KOPT-K1 (cell line): ENCODE results near the gene MROH9.

Source experiments
- H3K27ac ChIP-seq: fragments of 200-600 bp; sonication (generic); 2 replicates; pipeline ENCODE4 v1.5.1; 2016; ENCODE audit warnings: antibody characterized with exemption, mild to moderate bottlenecking, low read depth, low read length; ENCODE audit not compliant: poor library complexity, severe bottlenecking
- H3K36me3 ChIP-seq: fragments of 200-600 bp; sonication (generic); 2 replicates; pipeline ENCODE4 v1.5.1; 2017; ENCODE audit warnings: antibody characterized with exemption, mild to moderate bottlenecking, low read length, moderate library complexity; ENCODE audit not compliant: insufficient read depth
- H3K9me3 ChIP-seq: fragments of 200-600 bp; sonication (generic); 2 replicates; pipeline ENCODE4 v1.5.1; 2017; ENCODE audit warnings: antibody characterized with exemption, low read length, mild to moderate bottlenecking; ENCODE audit not compliant: insufficient read depth, poor library complexity, severe bottlenecking

MROH9 gene

GRCh38 chr1:171084091-171084490 lies 148.8 kb downstream of the MROH9 start:
- Histone ChIP-seq H3K9me3 (no peaks in the 10 kb centered on the region), H3K36me3 (no peaks in the 10 kb centered on the region), H3K27ac (no peak overlapping the region)

GRCh38 chr1:171084870-171085269 lies 149.5 kb downstream of the MROH9 start:
- H3K36me3 ChIP-seq = no peaks in the 10 kb centered on the region
- H3K9me3 ChIP-seq = no peaks in the 10 kb centered on the region
- no peak overlapping the region for H3K27ac ChIP-seq

- Histone ChIP-seq H3K9me3 (no peaks in the 10 kb centered on the region), H3K36me3 (no peaks in the 10 kb centered on the region), H3K27ac (no peak overlapping the region)
These were observed 152.6 kb downstream of the MROH9 start for GRCh38 chr1:171087896-171088295.

- no peaks in the 10 kb centered on the region for H3K36me3 ChIP-seq
- no peak within 1 kb of the TSS for H3K27ac ChIP-seq
- no peaks in the 10 kb centered on the region for H3K9me3 ChIP-seq
These were observed 155.3 kb downstream of the MROH9 start, which contains the start of gene FMO3 for GRCh38 chr1:171090604-171091003. TSS of gene FMO3 (plus strand) at chr1:171090905. CDS start at chr1:171092659, 1,754 bp downstream.

- no peak overlapping the region for H3K27ac ChIP-seq
- H3K9me3 ChIP-seq = no peaks in the 10 kb centered on the region
- no peaks in the 10 kb centered on the region for H3K36me3 ChIP-seq
These were observed 168.5 kb downstream of the MROH9 start for GRCh38 chr1:171103862-171104261.

DNA sequence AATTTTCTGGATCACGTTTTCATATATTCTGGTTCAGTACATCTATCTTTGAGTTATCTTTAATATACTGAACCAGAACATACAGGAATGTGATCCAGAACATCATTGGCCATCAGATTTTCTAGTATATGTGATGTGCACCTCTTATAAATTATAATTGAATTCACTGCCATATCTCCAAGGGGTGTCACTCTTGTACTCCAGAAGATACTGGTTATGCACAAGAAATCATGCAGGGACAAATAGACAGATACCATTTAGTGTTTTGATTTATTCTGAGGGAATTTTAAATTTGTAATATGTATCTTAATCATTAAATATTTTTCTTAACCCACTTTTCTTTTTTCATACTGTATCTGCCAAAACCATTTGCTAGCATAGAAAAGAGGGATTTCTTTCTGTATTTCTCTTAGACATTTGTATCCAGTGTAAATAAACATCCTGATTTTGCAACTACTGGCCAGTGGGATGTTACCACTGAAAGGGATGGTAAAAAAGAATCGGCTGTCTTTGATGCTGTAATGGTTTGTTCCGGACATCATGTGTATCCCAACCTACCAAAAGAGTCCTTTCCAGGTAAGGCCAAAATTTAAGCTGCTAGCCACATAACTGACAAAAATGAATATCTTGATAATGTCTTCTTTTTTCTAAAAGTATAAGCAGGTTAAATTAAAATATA lies 172.1 kb downstream of the MROH9 start:
- H3K27ac ChIP-seq = no peak overlapping the region
- no peaks in the 10 kb centered on the region for H3K36me3 ChIP-seq
- H3K9me3 ChIP-seq = no peaks in the 10 kb centered on the region

DNA sequence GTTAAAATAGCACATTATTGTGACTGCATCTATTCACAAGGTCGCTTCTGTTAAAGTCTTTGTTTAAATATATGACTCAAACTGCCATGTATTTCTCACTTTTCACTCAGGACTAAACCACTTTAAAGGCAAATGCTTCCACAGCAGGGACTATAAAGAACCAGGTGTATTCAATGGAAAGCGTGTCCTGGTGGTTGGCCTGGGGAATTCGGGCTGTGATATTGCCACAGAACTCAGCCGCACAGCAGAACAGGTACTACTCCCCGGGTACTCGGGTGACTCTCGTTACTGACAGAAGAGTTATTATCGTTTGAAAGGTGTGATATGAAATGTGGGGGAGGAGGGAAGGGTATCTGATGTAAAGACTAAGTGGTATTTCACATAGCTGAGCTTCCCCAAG lies 172.6 kb downstream of the MROH9 start:
- Histone ChIP-seq H3K36me3 (no peaks in the 10 kb centered on the region), H3K9me3 (no peaks in the 10 kb centered on the region), H3K27ac (no peak overlapping the region)

- Histone ChIP-seq H3K36me3 (no peaks in the 10 kb centered on the region), H3K9me3 (no peaks in the 10 kb centered on the region), H3K27ac (no peak overlapping the region)
These were observed 174.6 kb downstream of the MROH9 start for GRCh38 chr1:171109966-171110365.

DNA sequence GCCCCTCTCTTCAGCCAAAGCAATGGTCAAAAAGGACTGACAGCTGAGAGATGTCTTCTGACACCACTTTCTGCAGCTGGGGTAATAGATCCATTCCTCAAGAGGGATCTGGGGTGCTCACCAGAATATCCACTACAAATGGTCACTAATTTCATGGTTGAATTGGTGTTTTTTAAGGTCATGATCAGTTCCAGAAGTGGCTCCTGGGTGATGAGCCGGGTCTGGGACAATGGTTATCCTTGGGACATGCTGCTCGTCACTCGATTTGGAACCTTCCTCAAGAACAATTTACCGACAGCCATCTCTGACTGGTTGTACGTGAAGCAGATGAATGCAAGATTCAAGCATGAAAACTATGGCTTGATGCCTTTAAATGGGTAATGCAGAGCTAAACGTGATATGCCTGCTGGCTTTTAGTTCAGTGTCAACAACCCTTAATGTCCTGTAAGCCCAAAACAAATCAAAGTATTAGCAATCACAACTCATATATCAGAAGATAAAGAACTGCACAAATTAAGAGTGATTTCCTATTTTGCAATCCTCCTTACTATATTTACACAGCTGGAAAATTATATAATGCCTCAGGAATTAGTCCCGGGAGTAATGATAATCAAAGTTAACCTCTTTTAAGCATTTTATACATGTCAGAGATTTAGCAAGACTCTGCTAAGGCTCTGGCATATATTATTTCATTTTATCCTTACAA lies 175.4 kb downstream of the MROH9 start:
- Histone ChIP-seq H3K27ac (no peak overlapping the region), H3K36me3 (no peaks in the 10 kb centered on the region), H3K9me3 (no peaks in the 10 kb centered on the region)

DNA sequence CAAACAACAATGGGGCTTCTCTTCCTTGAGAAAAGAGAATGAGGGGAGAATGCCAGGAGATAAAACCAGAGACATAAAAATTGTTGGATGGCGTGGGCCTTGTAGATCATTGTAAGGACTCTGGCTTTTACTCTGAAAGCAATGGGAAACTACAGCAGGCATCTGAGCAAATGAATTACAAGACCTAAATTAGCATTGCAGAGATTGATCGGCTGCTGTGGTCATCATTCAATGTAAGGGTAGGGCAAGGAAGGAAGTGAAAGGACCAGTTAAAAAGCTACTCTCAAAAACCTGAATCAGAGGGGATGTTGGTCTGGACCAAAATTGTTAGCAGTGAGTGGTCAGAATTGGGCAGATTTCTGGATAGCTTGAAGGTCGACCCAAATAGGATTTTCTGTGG lies 176.8 kb downstream of the MROH9 start:
- Histone ChIP-seq H3K36me3 (no peaks in the 10 kb centered on the region), H3K9me3 (no peaks in the 10 kb centered on the region)

GRCh38 chr1:171113382-171113781 lies 178.0 kb downstream of the MROH9 start:
- H3K9me3 ChIP-seq = no peaks in the 10 kb centered on the region
- no peak overlapping the region for H3K27ac ChIP-seq
- H3K36me3 ChIP-seq = no peaks in the 10 kb centered on the region

More for the DNA sequence above, 176.8 kb downstream of the MROH9 start:
- no peak overlapping the region for H3K27ac ChIP-seq
